Measurements from ENCODE around the gene MAGEA2.
"Not testable (repeated sequence)": the region's sequence is repeated elsewhere in the genome, so short reads cannot be mapped to it uniquely, and the experiment has no call there.

The MAGEA2 gene

DNA sequence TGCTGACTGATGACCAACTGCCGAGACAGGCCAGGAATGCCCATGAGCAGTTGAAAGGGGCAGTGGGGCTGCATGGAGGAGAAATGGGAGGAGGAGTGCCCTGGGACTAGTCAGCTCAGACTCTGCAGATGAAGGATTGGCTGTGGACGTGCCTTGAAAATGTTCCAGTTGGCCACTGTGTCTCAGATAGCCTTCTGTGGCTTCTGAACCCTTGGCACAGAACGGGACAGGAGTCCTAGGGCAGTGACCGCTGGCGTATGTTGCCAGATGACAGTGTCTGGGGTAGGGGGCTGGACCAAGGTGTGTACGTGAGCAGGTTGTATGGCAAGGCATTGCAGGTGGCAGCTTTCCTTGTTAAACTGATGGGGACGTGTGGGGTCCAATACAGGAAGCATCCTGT lies 47.1 kb downstream of the MAGEA2 start:
- not testable (repeated sequence) for DNase-seq (ENCODE audit: low spot score)

DNA sequence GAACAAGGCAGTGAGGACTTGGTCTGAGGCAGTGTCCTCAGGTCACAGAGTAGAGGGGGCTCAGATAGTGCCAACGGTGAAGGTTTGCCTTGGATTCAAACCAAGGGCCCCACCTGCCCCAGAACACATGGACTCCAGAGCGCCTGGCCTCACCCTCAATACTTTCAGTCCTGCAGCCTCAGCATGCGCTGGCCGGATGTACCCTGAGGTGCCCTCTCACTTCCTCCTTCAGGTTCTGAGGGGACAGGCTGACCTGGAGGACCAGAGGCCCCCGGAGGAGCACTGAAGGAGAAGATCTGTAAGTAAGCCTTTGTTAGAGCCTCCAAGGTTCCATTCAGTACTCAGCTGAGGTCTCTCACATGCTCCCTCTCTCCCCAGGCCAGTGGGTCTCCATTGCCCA lies 53.3 kb downstream of the MAGEA2 start:
- not testable (repeated sequence) for DNase-seq (ENCODE audit: low spot score)

All from germinal center (tissue), 1 donor.